GM19467 (cell line): ENCODE data around the gene ERC2.
"Not testable (repeated sequence)": the region's sequence is repeated elsewhere in the genome, so short reads cannot be mapped to it uniquely, and the experiment has no call there.

Experiments used
- ATAC-seq: cut with Tn5 transposase; IDR thresholded peaks from one replicate; pipeline ENCODE4 v1.9.1; 2021; ENCODE audit warnings: mild to moderate bottlenecking, moderate library complexity; ENCODE audit not compliant: unreplicated experiment

Gene ERC2

DNA sequence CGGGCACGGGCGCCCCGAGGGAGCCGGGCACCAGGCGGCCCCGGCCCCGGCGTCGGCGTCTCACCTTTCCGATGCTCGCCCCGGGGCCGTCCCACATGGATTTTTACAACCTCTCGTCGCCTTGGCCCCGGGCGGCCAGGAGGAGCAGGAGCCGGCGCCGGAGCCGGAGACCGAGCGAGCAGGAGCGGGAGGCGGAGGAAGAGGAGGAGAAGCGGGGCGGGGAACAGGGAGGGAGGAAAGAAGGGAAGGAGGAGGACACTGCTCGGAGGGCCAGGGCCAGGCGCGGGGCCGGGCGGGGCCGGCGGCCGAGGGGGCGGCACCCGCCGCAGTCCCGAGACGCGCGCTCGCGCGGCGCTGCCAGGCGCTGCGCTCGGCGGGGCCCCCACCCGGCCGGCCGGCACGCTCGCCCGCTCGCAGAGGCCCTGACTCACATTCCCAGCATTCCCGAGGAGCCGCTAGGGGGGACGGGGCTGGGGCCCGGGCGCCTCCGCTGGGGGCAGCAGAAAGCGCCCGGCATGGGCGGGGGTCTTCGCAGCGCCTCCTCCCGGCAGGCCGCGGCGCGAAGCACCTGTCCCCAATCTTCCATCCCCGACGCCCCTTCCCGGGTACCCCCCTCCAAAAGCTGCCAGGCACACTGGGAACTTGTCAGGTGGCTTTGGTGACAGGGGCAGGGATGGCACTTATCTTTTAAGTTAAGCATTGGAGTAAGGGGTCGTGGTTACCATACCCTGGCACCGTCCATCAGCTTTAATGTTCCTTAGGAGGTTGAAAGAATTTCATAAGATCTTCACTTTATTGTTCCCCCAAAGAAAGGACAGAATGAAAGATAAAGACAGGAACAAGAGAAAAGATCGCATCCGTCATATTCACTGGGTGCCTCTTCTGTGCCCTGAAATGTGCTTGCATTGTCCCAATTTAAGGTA, at the start of gene ERC2:
Gene ERC2, minus strand, starts transcription at position 284 of the 923 bp plus-strand sequence.
- no peak for ATAC-seq

GRCh38 chr3:56502738-56503137, 34.5 kb upstream of the ERC2 start:
- no peak for ATAC-seq

DNA sequence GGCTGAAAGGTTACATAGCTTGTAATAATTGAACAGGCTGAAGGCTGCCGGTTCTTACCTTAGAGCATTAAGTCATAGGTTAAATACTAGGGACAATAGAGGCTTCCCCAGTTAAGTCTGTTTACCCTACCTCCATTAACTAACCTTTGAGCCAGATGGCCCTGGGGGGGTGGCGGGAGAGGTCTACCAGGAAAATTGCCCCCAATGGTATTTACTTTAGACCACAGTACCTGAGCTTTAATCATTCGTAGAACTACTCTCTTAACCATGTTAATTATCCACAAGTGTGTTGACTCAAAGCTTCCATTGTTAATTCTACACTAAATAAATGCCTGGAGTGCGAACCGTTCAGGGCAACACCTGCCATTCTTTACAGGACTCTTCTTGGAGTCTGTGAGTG, 28.1 kb upstream of the ERC2 start:
- ATAC-seq: not testable (repeated sequence)

DNA sequence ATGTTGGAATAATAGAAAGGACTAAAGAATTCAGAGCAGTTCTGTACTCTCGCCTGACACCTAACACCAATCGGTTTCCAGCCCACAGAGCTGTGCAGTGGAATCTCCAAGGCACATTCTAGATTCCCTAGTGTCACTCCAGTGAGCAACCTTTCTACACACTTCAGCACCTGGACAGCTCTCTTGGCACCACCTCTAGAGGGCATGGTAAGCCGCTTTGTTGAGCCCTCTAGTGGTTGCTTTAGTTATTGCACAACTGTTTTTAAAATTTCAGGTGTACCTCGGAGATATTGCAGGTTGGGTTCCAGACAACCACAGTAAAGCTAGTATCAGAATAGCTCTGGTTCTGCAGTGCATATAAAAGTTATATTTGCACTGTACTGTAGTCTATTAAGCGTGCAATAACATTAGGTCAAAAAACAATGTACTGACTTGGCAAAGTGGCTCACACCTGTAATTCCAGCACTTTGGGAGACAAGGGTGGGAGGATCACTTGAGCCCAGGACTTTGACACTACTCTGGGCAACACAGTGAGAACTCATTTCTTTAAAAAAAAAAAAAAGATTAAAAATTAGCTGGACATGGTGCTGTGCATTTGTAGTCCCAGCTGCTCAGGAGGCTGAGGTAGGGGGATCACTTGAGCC, 26.5 kb upstream of the ERC2 start:
- peak; percentile 90 for ATAC-seq

DNA sequence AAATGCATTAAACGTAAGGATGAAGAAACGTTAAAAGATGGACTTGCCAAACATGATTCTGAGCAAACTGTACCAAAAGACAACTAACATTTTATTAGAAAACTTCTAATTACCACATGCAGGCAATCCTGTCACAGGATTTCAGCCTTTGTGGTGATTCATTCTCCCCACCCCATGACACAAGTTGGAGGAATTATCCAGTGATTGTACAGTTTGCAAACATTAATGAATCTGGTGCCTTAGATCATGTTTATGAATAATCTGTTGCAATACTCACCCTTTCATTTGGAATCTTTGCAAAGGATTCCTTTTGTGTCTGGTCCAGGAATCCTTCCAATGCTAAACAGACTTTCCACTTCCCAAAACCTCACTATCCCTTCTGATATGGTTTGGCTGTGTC, 23.3 kb upstream of the ERC2 start:
- ATAC-seq: no peak

- no peak for ATAC-seq
Observed at GRCh38 chr3:56488812-56489600, 20.7 kb upstream of the ERC2 start.

DNA sequence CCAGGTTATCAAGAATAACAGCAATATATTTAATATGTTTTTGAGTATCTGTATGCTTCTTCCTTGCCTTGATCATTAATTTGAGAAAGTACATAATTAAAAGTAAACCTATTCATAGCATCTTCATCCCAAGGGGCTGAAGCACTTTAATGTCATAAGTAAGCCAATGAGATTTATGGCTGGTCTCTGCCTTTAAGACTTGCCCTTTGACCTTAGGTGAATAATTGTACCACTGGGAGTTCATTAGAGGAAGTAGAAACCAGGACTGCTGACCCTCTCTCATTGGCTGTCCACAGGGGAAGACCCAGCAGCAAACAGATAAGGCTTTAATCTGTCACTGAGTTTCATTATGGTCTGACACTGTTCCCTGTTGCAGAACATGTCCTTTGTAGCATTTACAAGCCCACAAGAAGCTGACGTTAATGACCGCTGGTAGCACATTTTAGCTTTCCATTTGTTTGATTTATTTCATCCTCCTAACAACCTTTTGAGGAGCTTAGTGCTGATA, 16.3 kb upstream of the ERC2 start:
- no peak for ATAC-seq

DNA sequence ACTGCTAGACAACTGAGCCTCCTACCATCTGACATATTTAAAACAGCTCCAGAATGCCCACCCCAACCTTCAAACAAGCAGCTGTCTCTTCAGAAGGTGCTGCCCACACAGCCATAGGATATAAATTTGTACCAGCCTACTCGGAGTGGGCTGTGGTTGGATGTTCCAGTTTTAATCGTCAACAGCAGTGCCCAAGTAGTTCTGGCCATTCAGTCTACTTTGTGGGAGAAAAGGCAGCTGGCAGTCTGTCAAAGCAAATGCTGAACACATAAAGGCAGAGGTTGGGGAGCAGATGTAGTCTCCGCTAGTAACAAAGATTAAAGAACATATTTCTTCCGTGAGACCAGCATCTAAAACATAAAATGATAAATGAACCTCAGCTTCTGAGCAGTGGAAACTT, 15.9 kb upstream of the ERC2 start:
- ATAC-seq: no peak

- no peak for ATAC-seq
Observed at GRCh38 chr3:56477646-56478045, 9.4 kb upstream of the ERC2 start.

DNA sequence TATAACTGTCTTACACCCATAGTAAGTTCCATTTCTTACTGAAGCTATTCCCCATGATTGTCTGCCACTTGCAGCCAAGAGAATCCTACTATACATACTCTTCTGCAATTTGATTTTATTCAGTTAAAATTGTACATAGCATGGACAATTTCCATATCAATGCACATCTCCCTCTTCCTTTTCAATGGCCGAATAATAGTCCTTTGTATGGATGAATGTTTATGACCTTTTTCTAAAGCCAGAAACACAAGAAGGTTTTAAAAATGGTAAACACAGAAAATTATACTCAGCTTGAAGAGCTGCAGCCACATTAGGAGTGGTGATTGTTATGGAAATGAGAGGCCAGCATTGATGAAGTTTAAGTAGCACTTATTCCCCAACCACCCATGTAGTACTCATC, 8.5 kb upstream of the ERC2 start:
- no peak for ATAC-seq

DNA sequence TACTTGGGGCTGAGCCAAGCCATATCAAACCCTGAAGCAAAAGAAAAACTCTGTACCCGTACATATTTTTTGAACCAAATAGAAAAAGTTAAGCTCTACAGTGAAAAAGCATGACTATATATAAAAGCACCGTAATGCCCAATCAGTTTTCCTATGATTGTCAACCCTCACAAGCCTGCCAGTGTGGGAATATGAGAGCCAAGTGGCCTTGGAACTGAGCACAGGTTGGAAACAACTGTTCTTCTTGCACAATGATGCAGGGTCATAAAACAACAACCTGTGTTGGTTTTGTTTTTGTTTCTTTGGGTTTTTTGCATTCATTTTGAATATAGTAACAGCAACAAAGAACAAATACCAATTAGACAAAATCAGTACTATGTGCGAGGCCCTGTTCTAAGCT, 3.5 kb upstream of the ERC2 start:
- no peak for ATAC-seq

- ATAC-seq: no peak
Observed at GRCh38 chr3:56469141-56469540, 874 bp upstream of the ERC2 start.

DNA sequence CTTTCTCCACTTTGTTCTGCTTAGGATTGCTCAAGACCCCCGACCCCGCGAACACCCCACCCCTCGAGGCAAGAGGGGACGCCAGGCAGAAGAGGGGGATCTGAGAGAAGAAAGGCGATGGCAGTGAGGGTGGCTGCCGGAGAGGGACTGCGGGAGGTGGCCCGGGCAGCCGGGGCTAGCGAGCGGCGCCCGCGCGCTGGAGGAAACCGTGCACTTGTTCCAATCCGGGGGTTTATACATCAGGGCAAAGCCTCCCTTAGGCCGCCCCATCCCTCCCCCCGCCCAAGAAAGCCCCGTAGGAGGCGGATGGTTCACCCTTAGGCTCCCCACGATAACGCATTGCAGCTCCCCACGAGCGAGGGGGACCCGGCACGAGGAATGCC, 475 bp downstream of the ERC2 start:
- ATAC-seq: no peak

GRCh38 chr3:56467108-56467507, 1.2 kb downstream of the ERC2 start:
- ATAC-seq: peak; percentile 58

DNA sequence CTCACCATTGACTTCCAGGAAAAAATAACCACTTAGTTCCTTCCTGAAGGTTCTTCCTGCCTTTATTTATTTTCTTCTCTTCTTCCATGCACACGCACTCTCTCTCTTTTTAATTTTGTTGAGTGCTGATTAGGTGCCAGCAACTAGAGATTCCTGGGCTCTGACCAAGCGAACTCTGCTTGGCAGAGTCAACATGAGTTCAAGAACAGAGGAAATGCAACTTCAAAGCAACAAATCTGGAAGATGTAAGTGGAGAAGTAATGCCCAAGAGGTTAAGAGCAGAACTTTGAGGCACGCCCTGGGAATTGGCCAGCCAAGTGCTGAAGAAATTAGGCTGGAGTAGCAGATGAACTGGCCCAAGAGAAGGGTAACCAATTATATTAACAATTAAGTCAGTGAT, 8.5 kb downstream of the ERC2 start:
- ATAC-seq: no peak

- ATAC-seq: no peak
Observed at GRCh38 chr3:56459104-56459496, 9.2 kb downstream of the ERC2 start.

DNA sequence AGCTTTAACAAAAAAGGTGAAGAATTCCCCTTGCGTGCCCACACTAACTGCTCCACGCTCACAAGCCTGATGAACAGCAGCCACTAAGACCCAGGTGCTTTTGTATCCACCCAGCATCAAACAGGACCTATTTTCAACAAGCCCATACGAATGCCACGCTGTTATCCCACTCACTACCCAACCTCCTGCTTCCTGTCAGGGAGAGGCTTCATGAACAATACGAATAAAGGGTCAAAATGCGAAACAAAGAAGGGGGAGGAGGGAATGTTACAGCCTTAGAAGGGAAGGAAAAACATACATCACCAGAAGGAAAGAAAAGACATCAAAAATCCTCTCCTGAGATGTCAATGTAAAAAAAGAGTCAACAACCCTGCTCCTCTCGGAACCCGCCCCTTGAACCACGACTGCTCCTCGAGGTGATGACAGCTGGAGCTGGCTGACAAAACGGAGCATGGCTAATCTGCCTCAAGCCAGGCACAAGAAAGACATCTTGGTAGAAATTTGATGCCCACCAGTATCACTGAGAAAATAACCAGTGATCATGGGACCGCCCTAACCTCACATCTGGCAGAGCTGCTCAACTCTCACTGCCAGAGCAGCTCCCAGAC, 9.7 kb downstream of the ERC2 start:
- ATAC-seq: no peak

DNA sequence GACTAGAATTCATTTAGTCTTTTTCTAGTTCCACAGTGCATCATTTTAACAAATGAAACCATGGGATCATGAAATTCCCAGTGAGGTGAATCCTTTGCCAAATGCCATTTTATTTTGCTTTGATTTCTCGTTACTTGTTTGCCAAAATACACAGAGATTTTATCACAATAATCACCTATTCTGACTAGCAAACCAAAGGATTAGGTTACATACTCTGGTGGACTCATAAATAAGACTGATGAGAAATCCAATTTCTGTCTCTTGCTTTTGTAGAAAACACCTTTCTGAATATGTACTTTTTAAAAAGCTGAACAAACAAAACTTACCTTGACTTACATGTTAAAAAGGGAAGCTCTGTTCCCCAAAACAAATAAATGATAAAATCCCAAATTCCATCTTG, 12.2 kb downstream of the ERC2 start:
- no peak for ATAC-seq

DNA sequence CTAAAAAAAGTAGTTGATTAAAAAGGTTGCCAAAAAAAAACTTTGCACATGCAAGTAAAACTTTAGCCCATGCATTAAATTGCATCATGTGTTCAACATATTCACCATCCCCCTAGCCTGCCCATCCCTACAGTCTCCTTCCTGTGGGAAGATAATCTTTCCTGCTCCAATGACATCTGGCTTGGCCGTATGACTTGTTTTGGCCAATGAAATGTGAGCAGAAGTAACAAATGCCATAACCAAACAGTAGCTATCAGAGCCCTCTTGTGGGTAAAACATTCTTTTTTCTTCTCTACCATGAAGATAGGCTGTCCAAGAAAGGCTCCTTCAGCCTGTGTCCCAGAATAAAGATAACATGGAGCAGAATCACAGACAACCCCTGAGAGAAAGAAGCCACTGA, 15.3 kb downstream of the ERC2 start:
- no peak for ATAC-seq

DNA sequence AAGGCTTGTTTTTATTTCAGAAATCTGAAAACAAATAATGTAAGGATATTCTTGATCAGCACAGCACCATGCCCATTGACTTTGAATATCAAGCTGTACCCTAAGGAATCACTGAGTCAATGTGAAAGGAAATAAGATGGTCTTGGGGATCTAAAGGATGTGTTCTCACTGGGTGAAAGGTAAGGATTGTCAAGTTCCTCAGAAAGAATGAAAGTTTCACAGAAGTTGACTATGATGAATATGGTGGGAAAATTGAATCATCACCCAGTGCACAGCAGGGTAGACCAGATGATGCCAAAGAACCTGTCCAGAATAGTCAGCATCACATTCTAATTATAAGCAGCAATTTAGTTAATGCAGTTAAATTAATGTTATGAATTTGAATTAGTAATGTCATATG, 16.2 kb downstream of the ERC2 start:
- no peak for ATAC-seq

GRCh38 chr3:56443372-56443771, 24.9 kb downstream of the ERC2 start:
- no peak for ATAC-seq
